ENCODE data around the gene TFAP2D.

DNA sequence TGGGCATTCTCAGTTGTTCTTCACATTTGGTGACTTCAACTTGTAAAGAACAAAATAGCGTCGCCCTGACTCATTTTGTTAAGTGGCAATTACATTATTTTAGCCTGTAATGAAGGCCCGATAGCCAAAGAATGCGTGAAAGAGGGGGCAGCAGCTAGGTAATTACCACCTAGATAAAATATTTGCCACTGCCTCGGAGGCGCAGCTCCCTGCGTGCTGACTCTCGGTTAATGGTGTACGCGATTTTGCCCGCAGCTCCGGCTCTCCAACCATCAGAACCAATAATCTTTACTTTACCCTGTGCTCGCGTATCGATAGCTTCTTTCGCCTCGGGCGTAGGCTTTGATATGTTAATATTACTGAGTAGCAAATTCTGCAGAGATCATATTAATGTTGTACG lies 8.7 kb downstream of the TFAP2D start:
- TF ChIP-seq, protein P1, sequence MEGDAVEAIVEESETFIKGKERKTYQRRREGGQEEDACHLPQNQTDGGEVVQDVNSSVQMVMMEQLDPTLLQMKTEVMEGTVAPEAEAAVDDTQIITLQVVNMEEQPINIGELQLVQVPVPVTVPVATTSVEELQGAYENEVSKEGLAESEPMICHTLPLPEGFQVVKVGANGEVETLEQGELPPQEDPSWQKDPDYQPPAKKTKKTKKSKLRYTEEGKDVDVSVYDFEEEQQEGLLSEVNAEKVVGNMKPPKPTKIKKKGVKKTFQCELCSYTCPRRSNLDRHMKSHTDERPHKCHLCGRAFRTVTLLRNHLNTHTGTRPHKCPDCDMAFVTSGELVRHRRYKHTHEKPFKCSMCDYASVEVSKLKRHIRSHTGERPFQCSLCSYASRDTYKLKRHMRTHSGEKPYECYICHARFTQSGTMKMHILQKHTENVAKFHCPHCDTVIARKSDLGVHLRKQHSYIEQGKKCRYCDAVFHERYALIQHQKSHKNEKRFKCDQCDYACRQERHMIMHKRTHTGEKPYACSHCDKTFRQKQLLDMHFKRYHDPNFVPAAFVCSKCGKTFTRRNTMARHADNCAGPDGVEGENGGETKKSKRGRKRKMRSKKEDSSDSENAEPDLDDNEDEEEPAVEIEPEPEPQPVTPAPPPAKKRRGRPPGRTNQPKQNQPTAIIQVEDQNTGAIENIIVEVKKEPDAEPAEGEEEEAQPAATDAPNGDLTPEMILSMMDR (tag by site-specific recombination; IDR thresholded peaks at IDR 0.05), result no peak
- TF ChIP-seq ZNF146 (tag by site-specific recombination; IDR thresholded peaks at IDR 0.05) (no peak), ZNF302 (tag by site-specific recombination; IDR thresholded peaks at IDR 0.05; ENCODE audit: low read depth) (no peak), ZNF121 (tag by site-specific recombination; IDR thresholded peaks at IDR 0.05) (no peak), TCF7L2 (IDR thresholded peaks at IDR 0.05; ENCODE audit: borderline replicate concordance, low read depth, low read length) (no peak), ZBTB21 (tag by site-specific recombination; IDR thresholded peaks at IDR 0.05) (no peak)
- TF ChIP-seq, protein P2, sequence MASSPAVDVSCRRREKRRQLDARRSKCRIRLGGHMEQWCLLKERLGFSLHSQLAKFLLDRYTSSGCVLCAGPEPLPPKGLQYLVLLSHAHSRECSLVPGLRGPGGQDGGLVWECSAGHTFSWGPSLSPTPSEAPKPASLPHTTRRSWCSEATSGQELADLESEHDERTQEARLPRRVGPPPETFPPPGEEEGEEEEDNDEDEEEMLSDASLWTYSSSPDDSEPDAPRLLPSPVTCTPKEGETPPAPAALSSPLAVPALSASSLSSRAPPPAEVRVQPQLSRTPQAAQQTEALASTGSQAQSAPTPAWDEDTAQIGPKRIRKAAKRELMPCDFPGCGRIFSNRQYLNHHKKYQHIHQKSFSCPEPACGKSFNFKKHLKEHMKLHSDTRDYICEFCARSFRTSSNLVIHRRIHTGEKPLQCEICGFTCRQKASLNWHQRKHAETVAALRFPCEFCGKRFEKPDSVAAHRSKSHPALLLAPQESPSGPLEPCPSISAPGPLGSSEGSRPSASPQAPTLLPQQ (tag by site-specific recombination; IDR thresholded peaks at IDR 0.05), result no peak
- TF ChIP-seq, protein P3, sequence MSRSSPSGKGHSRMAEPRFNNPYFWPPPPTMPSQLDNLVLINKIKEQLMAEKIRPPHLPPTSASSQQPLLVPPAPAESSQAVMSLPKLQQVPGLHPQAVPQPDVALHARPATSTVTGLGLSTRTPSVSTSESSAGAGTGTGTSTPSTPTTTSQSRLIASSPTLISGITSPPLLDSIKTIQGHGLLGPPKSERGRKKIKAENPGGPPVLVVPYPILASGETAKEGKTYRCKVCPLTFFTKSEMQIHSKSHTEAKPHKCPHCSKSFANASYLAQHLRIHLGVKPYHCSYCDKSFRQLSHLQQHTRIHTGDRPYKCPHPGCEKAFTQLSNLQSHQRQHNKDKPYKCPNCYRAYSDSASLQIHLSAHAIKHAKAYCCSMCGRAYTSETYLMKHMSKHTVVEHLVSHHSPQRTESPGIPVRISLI (tag by site-specific recombination; IDR thresholded peaks at IDR 0.05), result no peak
